Measurements from ENCODE around the gene FOXO1.

The FOXO1 gene

GRCh38 chr13:40670307-40670706 is 3.9 kb upstream of the FOXO1 start:
- Histone ChIP-seq H3K4ac (ENCODE audit: low read depth, low read length) (no peak overlapping the region), H3K27me3 (ENCODE audit: insufficient read depth, low read length) (no peaks in the 10 kb centered on the region), H3K27ac (ENCODE audit: low read depth, low read length) (no peak overlapping the region), H2BK5ac (ENCODE audit: low read depth, low read length, poor library complexity) (no peak overlapping the region), H4K8ac (ENCODE audit: low read depth, low read length) (no peak overlapping the region), H3K4me2 (ENCODE audit: low read length) (no peak overlapping the region), H3K14ac (ENCODE audit: low read length) (no peak overlapping the region), H4K91ac (ENCODE audit: low read depth, low read length) (no peak overlapping the region), H2AK5ac (ENCODE audit: low read length) (no peak overlapping the region), H2BK12ac (ENCODE audit: low read length) (no peak overlapping the region), H4K12ac (ENCODE audit: low read depth, low read length) (no peak overlapping the region), H3K36me3 (ENCODE audit: control insufficient read depth in 1 of 2, insufficient read depth in 2 of 2, low read length in 2 of 2) (no peaks in the 10 kb centered on the region), H2BK120ac (ENCODE audit: insufficient read depth, low read length, poor library complexity) (no peak overlapping the region), H3K79me1 (ENCODE audit: low read length) (peaks cover 14% of the 10 kb centered on the region), H3K9ac (ENCODE audit: low read length) (no peak overlapping the region), H3K79me2 (ENCODE audit: control insufficient read depth, insufficient read depth, low read length, poor library complexity) (peaks cover 12% of the 10 kb centered on the region), H2AFZ (ENCODE audit: insufficient read depth, low read length, poor library complexity) (no peak overlapping the region), H3K9me3 (ENCODE audit: insufficient read depth, low read depth, low read length) (no peaks in the 10 kb centered on the region), H3K18ac (ENCODE audit: low read length) (no peak overlapping the region), H3K23ac (ENCODE audit: low read length) (no peak overlapping the region), H3K4me1 (ENCODE audit: control insufficient read depth in 1 of 2, insufficient read depth in 2 of 2, low read length in 2 of 2) (peaks cover 2% of the 10 kb centered on the region in 2 experiments), H3K4me3 (ENCODE audit: low read depth, low read length) (no peak overlapping the region)
- DNase-seq = no peak
- WGBS (ENCODE audit: extremely low coverage, insufficient coverage, insufficient read length) = no CpG with 5 or more reads among the region's 2 CpGs

GRCh38 chr13:40668335-40668734 is 1.9 kb upstream of the FOXO1 start:
- Histone ChIP-seq H3K18ac (ENCODE audit: low read length) (no peak overlapping the region), H2BK12ac (ENCODE audit: low read length) (no peak overlapping the region), H3K79me1 (ENCODE audit: low read length) (peaks cover 27% of the 10 kb centered on the region), H4K91ac (ENCODE audit: low read depth, low read length) (peak overlapping the region; percentile 33), H3K4me1 (ENCODE audit: control insufficient read depth in 1 of 2, insufficient read depth in 2 of 2, low read length in 2 of 2) (peaks cover 2% of the 10 kb centered on the region in 2 experiments), H3K4me2 (ENCODE audit: low read length) (no peak overlapping the region), H2BK120ac (ENCODE audit: insufficient read depth, low read length, poor library complexity) (no peak overlapping the region), H3K23ac (ENCODE audit: low read length) (no peak overlapping the region), H3K27ac (ENCODE audit: low read depth, low read length) (no peak overlapping the region), H2AK5ac (ENCODE audit: low read length) (no peak overlapping the region), H2AFZ (ENCODE audit: insufficient read depth, low read length, poor library complexity) (no peak overlapping the region), H3K9me3 (ENCODE audit: insufficient read depth, low read depth, low read length) (no peaks in the 10 kb centered on the region), H3K27me3 (ENCODE audit: insufficient read depth, low read length) (no peaks in the 10 kb centered on the region), H4K12ac (ENCODE audit: low read depth, low read length) (no peak overlapping the region), H3K14ac (ENCODE audit: low read length) (no peak overlapping the region), H3K9ac (ENCODE audit: low read length) (no peak overlapping the region), H3K36me3 (ENCODE audit: control insufficient read depth in 1 of 2, insufficient read depth in 2 of 2, low read length in 2 of 2) (no peaks in the 10 kb centered on the region), H3K4me3 (ENCODE audit: low read depth, low read length) (no peak overlapping the region), H3K4ac (ENCODE audit: low read depth, low read length) (no peak overlapping the region), H3K79me2 (ENCODE audit: control insufficient read depth, insufficient read depth, low read length, poor library complexity) (peaks cover 27% of the 10 kb centered on the region), H4K8ac (ENCODE audit: low read depth, low read length) (no peak overlapping the region), H2BK5ac (ENCODE audit: low read depth, low read length, poor library complexity) (peak overlapping the region; percentile 30)
- peak in 1 of 2 donors; percentile 36 for DNase-seq
- no CpG with 5 or more reads among the region's 11 CpGs for WGBS (ENCODE audit: extremely low coverage, insufficient coverage, insufficient read length)

GRCh38 chr13:40667622-40667978 is 1.2 kb upstream of the FOXO1 start:
- WGBS (ENCODE audit: extremely low coverage, insufficient coverage, insufficient read length) = no CpG with 5 or more reads among the region's 5 CpGs
- peaks cover 27% of the 10 kb centered on the region for H3K79me1 ChIP-seq (ENCODE audit: low read length)
- peaks cover 2% of the 10 kb centered on the region in 2 experiments for H3K4me1 ChIP-seq (ENCODE audit: control insufficient read depth in 1 of 2, insufficient read depth in 2 of 2, low read length in 2 of 2)

GRCh38 chr13:40666933-40667621 is 636 bp upstream of the FOXO1 start:
- H3K4ac ChIP-seq (ENCODE audit: low read depth, low read length) = peak overlapping the region; percentile 85
- peak; percentile 44 to 75 for DNase-seq

More at GRCh38 chr13:40667622-40667978, 1.2 kb upstream of the FOXO1 start:
- Histone ChIP-seq H3K4me2 (ENCODE audit: low read length) (peak overlapping the region; percentile 78), H2AFZ (ENCODE audit: insufficient read depth, low read length, poor library complexity) (peak overlapping the region; percentile 21), H2BK5ac (ENCODE audit: low read depth, low read length, poor library complexity) (peak overlapping the region; percentile 89), H4K91ac (ENCODE audit: low read depth, low read length) (peak overlapping the region; percentile 6), H2AK5ac (ENCODE audit: low read length) (no peak overlapping the region), H3K14ac (ENCODE audit: low read length) (peak overlapping the region; percentile 49), H4K12ac (ENCODE audit: low read depth, low read length) (no peak overlapping the region), H3K9me3 (ENCODE audit: insufficient read depth, low read depth, low read length) (no peaks in the 10 kb centered on the region), H3K4ac (ENCODE audit: low read depth, low read length) (peak overlapping the region; percentile 29), H2BK12ac (ENCODE audit: low read length) (no peak overlapping the region), H3K18ac (ENCODE audit: low read length) (peak overlapping the region; percentile 26), H3K27ac (ENCODE audit: low read depth, low read length) (no peak overlapping the region), H3K79me2 (ENCODE audit: control insufficient read depth, insufficient read depth, low read length, poor library complexity) (peaks cover 27% of the 10 kb centered on the region), H3K23ac (ENCODE audit: low read length) (no peak overlapping the region), H3K4me3 (ENCODE audit: low read depth, low read length) (peak overlapping the region; percentile 83), H3K36me3 (ENCODE audit: control insufficient read depth in 1 of 2, insufficient read depth in 2 of 2, low read length in 2 of 2) (no peaks in the 10 kb centered on the region), H3K27me3 (ENCODE audit: insufficient read depth, low read length) (no peaks in the 10 kb centered on the region), H3K9ac (ENCODE audit: low read length) (no peak overlapping the region), H2BK120ac (ENCODE audit: insufficient read depth, low read length, poor library complexity) (no peak overlapping the region), H4K8ac (ENCODE audit: low read depth, low read length) (no peak overlapping the region)
- DNase-seq = no peak

More at GRCh38 chr13:40666933-40667621, 636 bp upstream of the FOXO1 start:
- no peak overlapping the region for H4K12ac ChIP-seq (ENCODE audit: low read depth, low read length)
- peak overlapping the region; percentile 57 for H3K9ac ChIP-seq (ENCODE audit: low read length)
- peak overlapping the region; percentile 75 for H3K14ac ChIP-seq (ENCODE audit: low read length)
- H3K27ac ChIP-seq (ENCODE audit: low read depth, low read length) = peak overlapping the region; percentile 60
- H3K27me3 ChIP-seq (ENCODE audit: insufficient read depth, low read length) = no peaks in the 10 kb centered on the region
- peak overlapping the region; percentile 70 for H4K91ac ChIP-seq (ENCODE audit: low read depth, low read length)
- no peak overlapping the region for H3K23ac ChIP-seq (ENCODE audit: low read length)
- H2BK12ac ChIP-seq (ENCODE audit: low read length) = peak overlapping the region; percentile 1
- peak overlapping the region; percentile 21 for H2AFZ ChIP-seq (ENCODE audit: insufficient read depth, low read length, poor library complexity)
- H3K79me1 ChIP-seq (ENCODE audit: low read length) = peaks cover 27% of the 10 kb centered on the region
- peaks cover 2% of the 10 kb centered on the region in 2 experiments for H3K4me1 ChIP-seq (ENCODE audit: control insufficient read depth in 1 of 2, insufficient read depth in 2 of 2, low read length in 2 of 2)
- peak overlapping the region; percentile 88 for H2BK120ac ChIP-seq (ENCODE audit: insufficient read depth, low read length, poor library complexity)
- no peak overlapping the region for H4K8ac ChIP-seq (ENCODE audit: low read depth, low read length)
- H3K36me3 ChIP-seq (ENCODE audit: control insufficient read depth in 1 of 2, insufficient read depth in 2 of 2, low read length in 2 of 2) = no peaks in the 10 kb centered on the region
- H3K4me2 ChIP-seq (ENCODE audit: low read length) = peak overlapping the region; percentile 78
- H2BK5ac ChIP-seq (ENCODE audit: low read depth, low read length, poor library complexity) = peak overlapping the region; percentile 89
- H3K4me3 ChIP-seq (ENCODE audit: low read depth, low read length) = peak overlapping the region; percentile 83
- H3K18ac ChIP-seq (ENCODE audit: low read length) = peak overlapping the region; percentile 89
- no peak overlapping the region for H2AK5ac ChIP-seq (ENCODE audit: low read length)
- no CpG with 5 or more reads among the region's 67 CpGs for WGBS (ENCODE audit: extremely low coverage, insufficient coverage, insufficient read length)
- no peaks in the 10 kb centered on the region for H3K9me3 ChIP-seq (ENCODE audit: insufficient read depth, low read depth, low read length)
- H3K79me2 ChIP-seq (ENCODE audit: control insufficient read depth, insufficient read depth, low read length, poor library complexity) = peaks cover 27% of the 10 kb centered on the region
